Esophagus (tissue), 2 donors: Measurements from ENCODE around the gene CCDC184. TPM values are rescaled to one million over a fixed set of nuclear protein-coding genes. Genes with fewer than 3 reads are reported as not detected.
"Not testable (repeated sequence)": the region's sequence is repeated elsewhere in the genome, so short reads cannot be mapped to it uniquely, and the experiment has no call there.

Experiments used
- H3K27ac ChIP-seq, 2 donors: one replicate each; pipeline ENCODE4 v1.5.1; 2013; ENCODE audit warnings: low read depth in 2 of 2, mild to moderate bottlenecking in 2 of 2, inconsistent platforms in 1 of 2, low read length in 1 of 2, moderate library complexity in 1 of 2
- H3K27me3 ChIP-seq, 2 donors: one replicate each; pipeline ENCODE4 v1.6.1; 2013; ENCODE audit warnings: low read length in 2 of 2, control low read depth in 1 of 2, mild to moderate bottlenecking in 1 of 2; ENCODE audit not compliant: insufficient read depth in 2 of 2, control insufficient read depth in 1 of 2
- H3K36me3 ChIP-seq, 2 donors: one replicate each; pipeline ENCODE4 v1.6.1; 2013; ENCODE audit warnings: low read length in 1 of 2; ENCODE audit not compliant: control insufficient read depth in 2 of 2, insufficient read depth in 2 of 2
- H3K4me1 ChIP-seq, 2 donors: one replicate each; pipeline ENCODE4 v1.6.1; 2013; ENCODE audit warnings: low read length in 1 of 2; ENCODE audit not compliant: control insufficient read depth in 2 of 2, insufficient read depth in 2 of 2
- H3K4me3 ChIP-seq, 2 donors: one replicate each; pipeline ENCODE4 v1.5.1; 2013; ENCODE audit warnings: low read length in 2 of 2, mild to moderate bottlenecking in 2 of 2, low read depth in 1 of 2, moderate library complexity in 1 of 2
- H3K9me3 ChIP-seq, 2 donors: one replicate each; pipeline ENCODE4 v1.6.1; 2013; ENCODE audit warnings: mild to moderate bottlenecking in 2 of 2, low read depth in 1 of 2, low read length in 1 of 2, moderate library complexity in 1 of 2; ENCODE audit not compliant: control insufficient read depth in 2 of 2, insufficient read depth in 1 of 2
- WGBS, 2 donors: extraction: QIAGEN DNeasy Blood & Tissue Kit; methylation state at CpG; one replicate each; pipeline ENCODE4 v1.1.7; 2013; 5-methylcytosine and 5-hydroxymethylcytosine counted together
- polyA plus RNA-seq, 2 donors: library from polyadenylated mRNA; stranded (reverse); fragments of 200-250 nt; gene quantifications; one replicate each; pipeline ENCODE4 v1.2.3, GENCODE V29; 2013
- donor health status: healthy with polysubstance abuse.
- donor health status: Bipolar disorder and iron deficiency.

Gene CCDC184
- polyA plus RNA-seq, 2 donors: 0.28 to 0.80 TPM

- H3K36me3 ChIP-seq: peaks cover 0 to 1% of the 10 kb centered on the region in 2 donors
- no peaks in the 10 kb centered on the region for H3K27me3 ChIP-seq
- WGBS, 2 donors: 8 to 12% methylated on average over 26 of the region's 26 CpGs
- H3K4me3 ChIP-seq: peak overlapping the region; percentile 69 to 71
- no peaks in the 10 kb centered on the region for H3K4me1 ChIP-seq
- H3K9me3 ChIP-seq: no peaks in the 10 kb centered on the region
- H3K27ac ChIP-seq: peak overlapping the region; percentile 98 to 99
These were observed 15.2 kb downstream of the CCDC184 start for GRCh38 chr12:48198672-48198971.

GRCh38 chr12:48198985-48199384, 15.5 kb downstream of the CCDC184 start:
- WGBS, 2 donors: 65 to 66% methylated on average over 10 of the region's 10 CpGs
- Histone ChIP-seq H3K4me1 (no peaks in the 10 kb centered on the region), H3K4me3 (peak overlapping the region; percentile 69 to 71)

GRCh38 chr12:48199774-48200221, 16.4 kb downstream of the CCDC184 start:
- Histone ChIP-seq H3K9me3 (no peaks in the 10 kb centered on the region), H3K27ac (peak overlapping the region in 1 of 2 donors; percentile 19), H3K4me1 (no peaks in the 10 kb centered on the region), H3K27me3 (no peaks in the 10 kb centered on the region), H3K4me3 (no peak overlapping the region), H3K36me3 (peaks cover 0 to 1% of the 10 kb centered on the region in 2 donors)
- 43 to 58% methylated on average over 3 of the region's 3 CpGs for WGBS, 2 donors

More at GRCh38 chr12:48198985-48199384, 15.5 kb downstream of the CCDC184 start:
- peak overlapping the region; percentile 98 to 99 for H3K27ac ChIP-seq
- H3K27me3 ChIP-seq: no peaks in the 10 kb centered on the region
- H3K9me3 ChIP-seq: no peaks in the 10 kb centered on the region
- H3K36me3 ChIP-seq: peaks cover 0 to 1% of the 10 kb centered on the region in 2 donors

- no peaks in the 10 kb centered on the region for H3K4me1 ChIP-seq
- WGBS, 2 donors: 89 to 91% methylated on average over 3 of the region's 3 CpGs
- no peak overlapping the region for H3K27ac ChIP-seq
- H3K36me3 ChIP-seq: peaks cover 0 to 1% of the 10 kb centered on the region in 2 donors
- no peaks in the 10 kb centered on the region for H3K27me3 ChIP-seq
- H3K9me3 ChIP-seq: no peaks in the 10 kb centered on the region
- H3K4me3 ChIP-seq: no peak overlapping the region
These were observed 17.6 kb downstream of the CCDC184 start for GRCh38 chr12:48201091-48201490.

- 92 to 97% methylated on average over 3 of the region's 3 CpGs for WGBS, 2 donors
These were observed 18.1 kb downstream of the CCDC184 start for GRCh38 chr12:48201516-48201915.

GRCh38 chr12:48202766-48203165, 19.3 kb downstream of the CCDC184 start:
- Histone ChIP-seq H3K4me3 (no peak overlapping the region), H3K4me1 (no peaks in the 10 kb centered on the region), H3K9me3 (peaks cover 0 to under 1% of the 10 kb centered on the region in 2 donors), H3K27me3 (no peaks in the 10 kb centered on the region), H3K36me3 (peaks cover 0 to 1% of the 10 kb centered on the region in 2 donors), H3K27ac (no peak overlapping the region)
- WGBS, 2 donors: 86 to 92% methylated on average over 8 of the region's 8 CpGs

More at GRCh38 chr12:48201516-48201915, 18.1 kb downstream of the CCDC184 start:
- Histone ChIP-seq H3K27me3 (no peaks in the 10 kb centered on the region), H3K9me3 (no peaks in the 10 kb centered on the region), H3K4me1 (no peaks in the 10 kb centered on the region), H3K36me3 (peaks cover 0 to 1% of the 10 kb centered on the region in 2 donors), H3K27ac (no peak overlapping the region), H3K4me3 (no peak overlapping the region)

- Histone ChIP-seq H3K36me3 (peaks cover 0 to 1% of the 10 kb centered on the region in 2 donors), H3K27ac (no peak within 1 kb of the TSS), H3K4me3 (no peak within 1 kb of the TSS), H3K4me1 (no peaks in the 10 kb centered on the region), H3K27me3 (no peaks in the 10 kb centered on the region), H3K9me3 (peaks cover 0 to 2% of the 10 kb centered on the region in 2 donors)
- 80 to 88% methylated on average over 4 of the region's 4 CpGs for WGBS, 2 donors
These were observed 19.7 kb downstream of the CCDC184 start, which contains the start of gene OR10AD1 for GRCh38 chr12:48203192-48203591. TSS of gene OR10AD1 (minus strand) at chr12:48203292. CDS start at chr12:48203292, 0 bp downstream.

GRCh38 chr12:48209495-48209894, 26.1 kb downstream of the CCDC184 start:
- 90 to 100% methylated on average over 1 of the region's 2 CpGs for WGBS, 2 donors
- H3K27me3 ChIP-seq, H3K9me3 ChIP-seq, H3K36me3 ChIP-seq, H3K27ac ChIP-seq, H3K4me3 ChIP-seq, H3K4me1 ChIP-seq: not testable (repeated sequence)

- H3K27ac ChIP-seq: no peak overlapping the region
These were observed 33.3 kb downstream of the CCDC184 start for GRCh38 chr12:48216785-48217184.

GRCh38 chr12:48219631-48220030, 36.2 kb downstream of the CCDC184 start:
- no peak overlapping the region for H3K27ac ChIP-seq
- no peaks in the 10 kb centered on the region for H3K9me3 ChIP-seq
- no peaks in the 10 kb centered on the region for H3K36me3 ChIP-seq
- 93 to 94% methylated on average over 1 of the region's 1 CpG for WGBS, 2 donors
- no peaks in the 10 kb centered on the region for H3K4me1 ChIP-seq
- no peaks in the 10 kb centered on the region for H3K27me3 ChIP-seq
- no peak overlapping the region for H3K4me3 ChIP-seq

More at GRCh38 chr12:48216785-48217184, 33.3 kb downstream of the CCDC184 start:
- Histone ChIP-seq H3K4me1 (no peaks in the 10 kb centered on the region), H3K9me3 (no peaks in the 10 kb centered on the region), H3K27me3 (no peaks in the 10 kb centered on the region), H3K36me3 (no peaks in the 10 kb centered on the region), H3K4me3 (no peak overlapping the region)
